Renal cortex interstitium (tissue), 11 donors: ENCODE measurements around the gene KRT17. TPM values are rescaled to one million over a fixed set of nuclear protein-coding genes. Genes with fewer than 3 reads are reported as not detected.
"Not testable (repeated sequence)": the region's sequence is repeated elsewhere in the genome, so short reads cannot be mapped to it uniquely, and the experiment has no call there.

Experiments
- DNase-seq, 11 donors: peaks; one replicate each; pipeline ENCODE4 v3.0.0-alpha.2; 2013; ENCODE audit warnings: low read depth in 9 of 11, low spot score in 4 of 11; ENCODE audit errors: extremely low read depth in 1 of 11
- polyA plus RNA-seq, 3 donors: library from polyadenylated mRNA; unstranded; fragments of 120-200 nt; gene quantifications; one replicate each; pipeline ENCODE4 v1.2.1, GENCODE V29; 2013; ENCODE audit not compliant: insufficient read length in 3 of 3

KRT17 gene
- polyA plus RNA-seq, 3 donors = 1.6 to 12.0 (median 3.2) TPM

DNA sequence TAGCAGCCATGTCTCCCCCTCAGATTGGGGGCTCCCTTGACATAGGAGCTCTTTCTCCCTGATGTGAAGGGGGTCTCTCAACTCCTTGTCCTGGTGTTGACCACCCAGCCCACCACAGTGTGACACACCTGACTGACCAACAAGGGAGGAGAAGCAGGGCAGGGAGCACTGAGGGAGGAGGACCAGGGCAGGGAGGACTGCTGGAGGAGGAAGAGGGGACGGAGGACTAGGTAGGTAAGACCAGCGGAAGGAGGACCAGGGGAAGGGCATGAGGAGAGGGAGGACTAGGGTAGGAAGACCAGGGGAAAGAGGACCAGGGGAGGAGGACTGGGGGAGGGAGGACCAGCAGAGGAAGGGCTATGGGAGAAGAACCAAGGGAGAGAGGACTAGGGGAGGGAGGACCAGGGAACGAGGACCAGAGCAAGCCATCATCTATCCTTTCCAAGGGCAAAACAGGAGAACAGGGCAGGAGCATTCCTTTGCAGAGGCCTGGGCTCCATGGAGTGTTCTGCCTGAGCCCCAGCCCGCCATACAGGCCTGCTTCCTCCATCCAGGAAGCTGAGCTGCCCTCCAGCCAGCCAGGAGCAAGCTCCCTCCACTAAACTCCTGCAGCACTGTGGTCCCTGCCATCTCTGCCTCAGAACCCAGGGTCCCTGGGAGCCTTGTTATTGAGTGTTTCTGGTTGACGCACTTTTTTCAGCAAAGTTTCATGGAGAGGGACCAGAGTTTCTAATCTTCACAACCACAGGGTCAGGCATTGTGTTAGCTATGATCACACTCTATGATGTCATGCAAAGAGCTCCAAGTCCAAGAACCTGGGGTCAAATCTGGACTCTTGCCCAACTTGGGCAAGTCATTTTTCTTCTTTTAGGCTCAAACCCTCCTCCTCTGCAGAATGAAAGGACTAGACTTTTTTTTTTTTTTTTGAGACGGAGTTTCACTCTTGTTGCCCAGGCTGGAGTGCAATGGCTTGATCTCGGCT is 15.4 kb upstream of the KRT17 start:
- DNase-seq = no peak

DNA sequence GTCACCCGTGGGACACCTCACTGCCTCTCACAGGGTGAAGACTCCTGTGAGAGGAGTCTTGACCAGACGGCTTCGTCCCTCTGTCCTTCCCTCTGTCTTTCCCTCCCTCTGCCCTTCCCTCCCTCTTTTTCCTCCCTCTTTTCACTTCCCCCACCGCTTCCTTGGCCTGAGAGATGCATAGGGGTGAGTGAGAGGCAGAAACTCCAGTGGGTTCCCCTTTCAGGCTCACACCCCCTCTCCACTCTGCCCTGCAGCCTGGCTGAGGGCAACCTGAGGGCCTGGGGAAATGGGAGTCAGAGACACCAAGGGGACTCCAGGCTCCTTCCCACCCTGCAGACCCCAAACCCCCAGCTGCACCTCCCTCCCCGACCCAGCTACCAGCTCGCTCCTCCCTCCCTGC is 14.6 kb upstream of the KRT17 start:
- DNase-seq = no peak

DNA sequence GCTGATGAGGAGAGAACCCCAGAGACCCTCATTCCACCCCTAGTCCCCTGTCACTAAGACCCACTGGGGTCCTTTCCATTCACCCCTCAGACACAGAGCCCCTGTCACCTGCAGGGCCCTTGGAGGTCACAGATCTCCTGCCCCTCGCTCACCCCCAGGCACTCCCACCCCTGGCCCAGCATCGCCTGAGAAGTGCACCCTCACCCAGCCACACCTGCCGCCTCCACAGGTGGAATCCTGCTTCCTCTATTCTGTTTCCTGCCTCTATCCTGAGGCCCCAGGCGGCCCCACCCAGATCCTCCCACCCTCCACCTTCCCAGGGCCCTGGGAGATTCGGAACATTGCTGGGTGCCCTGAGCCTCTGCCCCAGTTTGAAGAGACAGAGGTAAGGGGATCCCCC is 13.8 kb upstream of the KRT17 start:
- no peak for DNase-seq

DNA sequence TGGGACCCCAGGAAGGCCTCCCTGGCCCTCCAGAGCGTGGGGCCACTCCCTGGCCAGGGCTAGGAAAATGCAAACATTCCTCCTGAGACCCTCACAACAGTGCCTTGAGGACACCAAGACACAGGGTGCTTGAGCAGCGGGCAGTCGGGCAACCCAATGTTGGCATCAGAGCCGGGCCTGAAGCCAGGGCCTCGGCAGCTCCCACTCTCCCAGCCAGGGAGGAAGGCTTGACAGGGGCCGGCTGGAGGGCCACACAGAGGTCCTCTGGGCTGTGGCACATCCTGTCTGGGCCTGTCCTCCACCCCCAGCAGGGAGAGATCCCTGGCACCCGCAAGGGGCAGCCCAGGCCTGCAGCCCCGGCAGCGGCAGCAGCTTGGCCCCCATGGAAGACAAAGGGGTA is 12.3 kb upstream of the KRT17 start:
- DNase-seq = no peak

DNA sequence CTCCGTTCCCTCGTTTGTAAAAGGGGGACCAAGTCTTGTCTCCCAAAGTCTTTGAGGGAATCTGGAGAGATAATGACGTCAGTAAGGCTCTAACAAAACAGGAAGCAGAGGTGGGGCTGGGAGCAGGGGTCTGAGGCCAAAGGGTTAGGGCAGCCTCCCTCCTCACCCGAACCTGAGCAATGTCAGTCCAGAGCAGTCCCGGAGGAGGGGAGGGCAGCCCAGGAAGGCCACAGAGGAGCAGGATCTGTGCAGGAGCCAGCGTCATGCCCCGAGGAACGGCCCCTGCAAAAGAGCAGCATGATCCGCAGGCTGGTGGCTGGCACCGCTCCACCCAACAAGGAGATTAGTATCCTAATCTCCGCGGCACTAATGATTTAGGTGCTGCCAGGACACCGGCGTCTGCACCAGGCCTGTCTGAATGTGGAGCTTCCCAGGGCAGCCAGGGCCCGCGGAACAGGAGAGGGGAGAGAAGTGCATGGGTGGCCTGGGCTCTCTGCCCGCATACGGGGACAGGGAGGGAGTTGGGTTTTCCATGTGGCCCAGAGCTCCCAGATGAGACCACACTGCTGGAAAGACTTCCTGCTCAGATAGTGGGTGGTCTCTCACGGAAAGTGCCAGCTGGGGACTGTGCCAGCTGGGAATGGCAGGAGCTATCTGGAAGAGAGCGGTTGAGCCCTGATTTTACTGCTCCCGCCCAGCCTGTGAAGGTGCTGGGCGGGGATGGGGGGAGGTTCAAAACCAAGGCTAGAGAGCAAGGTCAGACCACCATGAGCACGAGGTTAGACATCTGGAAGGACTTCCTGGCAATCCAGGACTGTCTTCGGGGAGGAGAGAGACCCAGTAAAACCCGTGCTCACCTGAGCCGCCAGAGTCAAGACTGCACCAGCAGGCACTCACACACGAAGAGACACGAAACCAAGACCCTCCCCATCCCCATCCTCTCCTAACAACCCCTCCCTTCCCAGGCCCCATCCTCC is 11.0 kb upstream of the KRT17 start:
- no peak for DNase-seq

DNA sequence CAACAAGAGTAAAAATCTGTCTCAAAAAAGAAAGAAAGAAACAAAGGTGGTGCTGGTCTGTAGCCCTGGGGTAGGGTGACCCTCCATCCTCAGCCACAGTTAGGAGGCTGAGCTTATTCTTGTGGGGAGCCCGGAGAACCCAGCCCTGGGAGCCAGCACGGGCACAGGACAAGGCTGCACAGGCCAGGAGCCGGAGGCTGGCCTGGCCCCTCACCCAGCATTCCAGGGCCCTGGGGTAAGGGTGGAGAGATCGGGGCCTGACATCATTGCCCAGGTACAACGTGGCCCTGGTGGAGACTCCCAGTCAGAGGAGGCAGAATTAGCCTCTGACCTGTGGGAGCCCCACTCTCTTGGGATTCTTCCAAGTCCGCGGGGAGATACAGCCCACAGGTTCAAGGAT is 10.3 kb upstream of the KRT17 start:
- DNase-seq = no peak

DNA sequence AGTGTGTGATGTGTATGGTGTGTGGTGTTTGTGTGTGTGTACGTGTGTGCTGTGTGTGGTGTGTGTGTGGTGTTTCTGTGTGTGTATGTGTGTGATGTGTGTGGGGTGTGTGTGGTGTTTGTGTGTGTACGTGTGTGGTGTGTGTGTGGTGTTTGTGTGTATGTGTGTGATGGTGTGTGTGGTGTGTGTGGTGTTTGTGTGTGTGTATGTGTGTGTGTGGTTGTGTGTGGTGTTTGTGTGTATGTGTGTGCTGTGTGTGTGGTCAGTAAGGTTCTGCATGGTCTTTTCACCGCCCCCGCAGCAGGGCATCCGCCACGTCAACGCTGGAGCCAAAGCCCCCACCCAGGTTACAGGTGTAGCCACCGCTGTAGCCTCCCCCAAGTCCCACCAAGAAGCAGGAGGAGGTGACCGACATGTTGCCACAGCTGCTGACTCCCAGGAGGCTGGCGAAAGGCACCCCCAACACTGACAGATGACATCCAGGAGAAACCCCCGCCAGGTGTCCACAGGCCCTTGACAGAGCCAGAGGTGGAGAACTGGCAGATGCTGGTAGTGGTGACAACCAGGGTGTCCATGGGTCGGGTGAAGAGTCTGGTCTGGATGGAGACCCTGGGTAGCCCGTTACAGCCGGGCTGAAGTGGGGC is 9.3 kb upstream of the KRT17 start:
- DNase-seq = no peak

DNA sequence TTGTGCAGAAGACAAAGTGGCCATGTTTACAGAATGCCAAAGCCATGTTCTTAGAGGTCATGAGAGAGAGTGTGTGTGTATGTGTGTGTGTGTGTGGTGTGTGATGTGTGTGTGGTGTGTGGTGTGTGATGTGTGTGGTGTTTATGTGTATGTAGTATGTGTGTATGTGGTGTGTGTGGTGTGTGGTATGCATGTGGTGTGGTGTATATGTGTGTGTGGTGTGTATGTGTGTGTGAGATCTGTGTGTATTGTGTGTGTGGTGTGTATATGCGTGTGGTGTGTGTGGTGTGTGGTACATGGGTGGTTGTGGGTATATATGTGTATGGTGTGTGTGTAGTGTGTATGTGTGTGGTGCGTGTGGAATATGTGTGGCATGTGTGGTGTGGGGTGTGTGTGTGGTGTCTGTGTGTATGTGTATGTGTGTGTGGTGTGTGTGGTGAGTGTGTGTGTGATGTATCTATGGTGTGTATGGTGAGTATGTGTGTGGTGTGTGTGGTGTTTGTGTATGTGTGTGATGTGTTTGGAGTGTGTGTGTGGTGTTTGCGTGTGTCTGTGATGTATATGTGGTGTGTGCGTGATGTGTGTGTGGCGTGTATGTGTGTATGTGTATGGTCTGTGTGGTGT is 8.2 kb upstream of the KRT17 start:
- no peak for DNase-seq

DNA sequence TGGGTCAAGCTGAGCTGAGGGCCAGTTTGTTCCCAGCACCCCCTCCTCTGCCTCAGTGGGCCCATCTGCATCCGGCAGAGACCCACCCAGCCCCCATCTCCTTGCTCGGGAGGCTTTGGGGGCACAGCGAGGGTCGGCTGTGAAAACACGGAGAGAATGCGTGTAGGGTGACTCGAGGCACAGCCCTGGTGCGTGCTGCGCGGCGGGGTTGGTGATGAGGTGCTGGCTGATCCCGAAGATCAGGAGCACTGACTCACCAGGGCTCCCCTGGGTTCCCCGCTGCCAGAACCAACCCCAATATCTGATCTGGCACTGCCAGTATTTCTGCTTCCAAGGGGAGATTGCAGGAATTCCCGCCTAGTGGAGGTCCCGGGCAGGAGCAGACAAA is 7.5 kb upstream of the KRT17 start:
- DNase-seq = no peak

DNA sequence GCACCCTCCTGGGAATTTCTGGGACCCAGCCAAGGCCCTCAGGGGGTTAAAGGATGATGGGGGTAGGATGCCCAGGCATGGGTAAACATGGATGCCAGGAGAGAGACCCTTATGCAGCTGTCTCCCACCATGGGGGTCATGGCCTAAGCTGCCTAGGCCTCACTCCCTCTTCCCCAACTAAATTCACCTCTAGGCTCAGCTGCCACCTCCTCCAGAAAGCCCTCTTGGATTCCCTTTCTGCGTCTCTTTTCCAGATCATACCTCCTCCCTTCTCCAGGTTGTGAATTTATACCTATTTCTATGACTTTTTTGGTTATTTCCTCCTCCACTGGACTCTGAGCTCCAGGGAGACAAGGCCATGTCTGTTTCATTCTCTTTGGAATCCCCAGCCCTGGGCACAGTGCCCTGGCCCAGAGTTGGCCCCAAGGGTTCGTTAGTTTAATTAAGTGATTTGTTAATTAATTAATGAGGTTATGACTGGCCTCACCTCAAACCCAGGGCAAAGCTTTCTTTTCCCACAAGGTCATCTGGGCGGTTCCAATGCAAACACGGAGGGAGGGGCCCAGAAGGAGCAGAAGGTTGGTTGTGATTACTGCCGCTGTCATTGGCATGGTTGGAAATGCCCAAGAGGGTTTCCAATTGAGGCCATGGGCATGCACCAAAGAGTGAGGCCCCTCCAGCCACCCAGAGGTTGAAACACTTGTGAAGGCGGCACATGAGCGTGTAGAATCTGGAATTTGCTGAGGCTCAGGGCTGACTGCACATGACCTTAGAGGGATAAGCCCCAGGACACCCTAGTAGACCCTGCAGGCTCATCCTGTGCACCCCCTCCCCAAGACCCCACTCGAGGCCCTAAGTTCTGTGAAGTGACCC is 6.9 kb upstream of the KRT17 start:
- DNase-seq = no peak

DNA sequence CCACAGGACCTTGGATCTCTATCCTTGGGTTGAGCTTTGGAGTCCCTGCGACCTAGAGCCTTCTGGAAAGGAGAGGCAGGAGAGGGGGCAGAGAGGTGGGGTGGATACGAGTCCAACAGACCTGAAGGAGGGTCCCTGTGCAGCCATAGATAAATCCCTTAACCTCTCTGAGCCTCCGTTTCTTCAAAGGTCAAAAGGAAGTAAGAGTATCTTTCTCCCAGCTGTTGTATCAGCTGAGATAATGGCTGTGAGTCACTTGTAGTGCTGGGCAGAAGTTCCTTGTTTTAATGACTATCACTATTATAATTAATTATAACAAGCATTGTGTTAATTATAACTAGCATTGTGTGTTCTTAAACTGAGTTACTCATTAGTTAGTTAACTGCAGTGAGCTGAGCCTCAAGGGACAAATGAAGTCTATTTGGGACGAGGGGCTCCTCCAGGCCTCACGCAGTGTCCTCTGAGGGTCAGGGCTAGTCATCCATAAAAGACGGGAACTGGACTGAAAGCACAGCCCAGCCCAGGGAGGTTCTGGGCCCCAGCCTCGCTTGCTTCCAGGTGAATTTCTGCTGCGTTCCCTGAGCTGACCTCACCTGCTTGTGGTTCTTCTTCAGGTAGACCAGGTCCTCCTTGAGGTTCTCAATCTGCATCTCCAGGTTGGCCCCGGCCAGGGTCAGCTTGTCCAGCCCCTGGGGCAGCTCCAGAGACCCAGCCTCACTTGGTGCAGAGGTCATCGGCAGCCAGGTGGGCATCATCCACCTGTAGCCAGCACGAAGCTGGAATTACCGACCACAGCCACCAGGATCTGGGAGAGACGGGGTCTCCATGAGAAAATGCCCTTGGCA is 5.7 kb upstream of the KRT17 start:
- DNase-seq = no peak

DNA sequence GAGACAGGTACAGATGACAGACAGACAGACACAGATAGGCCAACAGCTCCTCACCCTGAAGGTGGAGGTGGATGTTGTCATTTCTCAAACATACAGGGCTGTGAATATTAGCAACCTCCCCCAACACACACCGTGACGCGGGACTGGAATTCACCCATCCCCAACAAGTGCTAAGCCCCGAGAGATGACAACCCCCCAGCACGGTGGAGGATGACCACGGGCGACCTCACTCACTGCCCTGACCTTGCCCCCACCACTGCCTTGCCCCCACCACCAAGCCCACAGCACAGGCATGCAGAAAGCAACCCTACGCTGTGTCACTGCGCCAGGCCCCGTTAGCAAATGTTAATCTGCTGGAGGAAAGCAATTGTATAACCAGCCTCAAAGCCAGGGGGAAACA is 4.9 kb upstream of the KRT17 start:
- DNase-seq = no peak

DNA sequence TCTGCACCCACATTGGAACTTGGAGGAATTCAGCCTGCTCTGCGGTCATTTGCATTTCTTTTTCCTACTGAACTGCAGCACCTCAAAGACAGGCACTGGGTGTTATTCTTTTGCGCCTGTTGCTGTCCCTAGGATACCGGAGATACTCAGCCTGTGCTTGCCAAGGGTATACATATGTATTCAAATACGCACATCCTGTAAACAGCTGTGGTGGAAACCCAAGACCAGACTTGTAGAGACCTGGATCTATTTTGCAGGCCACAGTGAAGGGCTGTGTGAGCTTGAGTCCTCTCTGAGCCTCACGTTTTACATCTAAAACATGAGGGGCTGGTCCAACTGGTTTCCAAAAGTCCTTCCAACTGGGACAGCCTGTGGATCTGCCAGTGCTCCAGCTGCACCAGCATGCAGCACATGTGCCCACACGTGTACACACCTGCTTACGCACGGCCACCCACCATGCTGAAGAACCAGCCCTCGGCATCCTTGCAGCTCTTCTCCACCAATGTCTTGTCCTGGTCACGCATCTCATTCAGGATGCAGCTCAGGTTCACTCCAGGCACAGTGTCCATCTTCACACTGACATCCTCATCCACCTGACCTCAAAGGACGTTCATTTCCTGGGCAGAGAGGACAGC is 4.4 kb upstream of the KRT17 start:
- not testable (repeated sequence) for DNase-seq

DNA sequence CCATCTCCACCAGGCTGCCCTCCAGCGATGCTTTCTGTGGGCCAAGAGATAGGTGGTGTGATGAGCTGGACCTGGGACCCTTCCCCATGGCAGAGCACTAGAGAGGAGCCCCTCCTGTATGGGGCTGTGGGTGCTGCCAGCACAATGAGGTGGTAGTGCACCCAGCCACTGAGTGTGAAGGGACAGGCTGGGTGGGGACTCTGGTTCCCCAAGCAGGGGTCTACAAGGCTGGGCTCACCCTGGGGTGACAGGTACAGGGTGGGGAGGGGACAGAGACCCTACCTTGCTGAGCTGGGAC is 3.6 kb upstream of the KRT17 start:
- DNase-seq = not testable (repeated sequence)

DNA sequence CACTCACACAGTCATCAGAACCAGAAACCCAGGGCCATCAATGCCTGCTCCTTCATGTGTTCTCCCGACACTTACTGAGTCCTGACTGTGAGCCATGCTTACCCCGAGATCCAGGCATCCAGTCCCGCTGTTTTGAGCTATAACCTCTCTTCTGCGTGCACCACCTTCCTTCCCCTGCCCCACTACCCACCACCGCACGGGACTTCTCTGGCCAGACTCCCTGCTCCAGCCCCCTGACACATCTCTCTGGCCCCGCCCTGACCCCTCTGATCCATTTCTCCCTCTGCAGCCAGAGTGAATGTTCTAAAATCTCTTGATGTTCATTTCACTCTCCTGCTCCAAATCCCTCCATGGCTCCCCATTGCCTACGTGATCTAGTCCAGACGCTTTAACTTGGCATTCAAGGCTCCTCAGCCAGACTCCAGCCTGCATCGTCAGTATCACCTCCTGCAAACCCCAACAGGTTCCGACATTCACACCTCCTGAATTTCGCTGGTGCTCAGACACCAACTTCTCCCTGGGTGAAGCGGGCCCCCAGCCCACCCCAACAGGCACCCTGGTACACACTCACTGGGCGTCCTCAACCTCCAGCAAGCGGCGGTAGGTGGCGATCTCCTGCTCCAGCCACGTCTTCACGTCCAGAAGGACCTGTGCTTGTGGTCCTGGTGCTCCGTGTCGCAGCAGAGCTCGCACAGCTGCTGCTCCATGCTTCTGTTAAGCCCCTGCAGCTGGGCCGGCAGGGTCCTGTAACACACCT is 3.1 kb upstream of the KRT17 start:
- DNase-seq = no peak

DNA sequence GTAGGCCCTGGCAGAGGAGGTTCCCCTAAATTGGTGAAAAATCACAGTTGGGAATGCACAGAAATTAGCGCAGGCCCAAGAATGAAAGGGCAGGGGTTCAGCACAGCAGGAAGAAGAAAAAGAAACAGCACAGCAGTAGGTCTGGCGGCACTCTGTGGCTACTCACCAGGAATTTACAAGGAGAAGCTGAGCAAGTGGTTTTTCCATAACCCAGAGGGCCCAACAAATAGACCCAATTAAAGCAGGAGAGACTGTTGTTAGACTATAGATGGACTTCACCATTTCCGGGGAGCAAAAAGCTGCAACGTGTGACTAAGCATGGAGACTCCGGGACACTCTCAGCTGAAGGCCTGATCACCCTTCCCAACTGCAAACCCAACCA is 2.5 kb upstream of the KRT17 start:
- DNase-seq = not testable (repeated sequence)
